KMS-11 (cell line): ENCODE data around the gene FIGNL2.

ENCODE experiments used
- H2AFZ ChIP-seq: fragments of 200-600 bp; sonication (generic); 2 replicates; pipeline ENCODE4 v1.6.1; 2016; ENCODE audit warnings: antibody characterized with exemption, mixed run types, low read depth
- H3K27ac ChIP-seq: fragments of 200-600 bp; sonication (generic); 2 replicates; pipeline ENCODE4 v1.6.1; 2016; ENCODE audit warnings: mild to moderate bottlenecking, mixed run types
- H3K27me3 ChIP-seq: fragments of 200-600 bp; sonication (generic); 2 replicates; pipeline ENCODE4 v1.6.1; 2017; ENCODE audit warnings: mild to moderate bottlenecking, low read depth, mixed run types, moderate library complexity; ENCODE audit not compliant: insufficient read depth
- H3K36me3 ChIP-seq: fragments of 200-600 bp; sonication (generic); 2 replicates; pipeline ENCODE4 v1.6.1; 2017; ENCODE audit warnings: mild to moderate bottlenecking, mixed run types; ENCODE audit not compliant: insufficient read depth
- H3K4me1 ChIP-seq: fragments of 200-600 bp; sonication (generic); 2 replicates; pipeline ENCODE4 v1.6.1; 2016; ENCODE audit warnings: mild to moderate bottlenecking, low read depth, mixed run types; ENCODE audit not compliant: poor library complexity, severe bottlenecking
- H3K4me2 ChIP-seq: fragments of 200-600 bp; sonication (generic); 2 replicates; pipeline ENCODE4 v1.7.0; 2016; ENCODE audit warnings: mild to moderate bottlenecking, mixed run types
- H3K4me3 ChIP-seq: fragments of 200-600 bp; sonication (generic); IDR thresholded peaks from 2 replicates; pipeline ENCODE4 v1.6.1; 2017; ENCODE audit warnings: low read depth, low read length, mixed read lengths; ENCODE audit not compliant: insufficient read depth
- H3K79me2 ChIP-seq: fragments of 200-600 bp; sonication (generic); 2 replicates; pipeline ENCODE4 v1.6.1; 2016; ENCODE audit warnings: low read depth, mixed run types; ENCODE audit not compliant: insufficient read depth
- H3K9ac ChIP-seq: fragments of 200-600 bp; sonication (generic); 2 replicates; pipeline ENCODE4 v1.6.1; 2016; ENCODE audit warnings: mild to moderate bottlenecking, mixed run types
- H4K20me1 ChIP-seq: fragments of 200-600 bp; sonication (generic); 2 replicates; pipeline ENCODE4 v1.6.1; 2016; ENCODE audit warnings: mild to moderate bottlenecking, mixed run types; ENCODE audit not compliant: insufficient read depth
- CTCF ChIP-seq: fragments of 200-600 bp; sonication (generic); conservative IDR thresholded peaks from 2 replicates; pipeline ENCODE4 v1.6.1; 2017; ENCODE audit warnings: low read depth, mild to moderate bottlenecking, antibody characterized with exemption, low read length, moderate library complexity, mixed read lengths

Gene FIGNL2

GRCh38 chr12:51814311-51815088, 34.0 kb downstream of the FIGNL2 start:
- no peak for TF ChIP-seq CTCF
- Histone ChIP-seq H3K4me2 (no peak overlapping the region), H3K9ac (no peak overlapping the region), H3K79me2 (no peaks in the 10 kb centered on the region), H3K4me3 (no peak overlapping the region), H3K27me3 (peaks cover 4% of the 10 kb centered on the region; the same call in 1 of the 2 replicates), H2AFZ (no peak overlapping the region), H3K27ac (no peak overlapping the region), H3K36me3 (no peaks in the 10 kb centered on the region), H4K20me1 (no peaks in the 10 kb centered on the region), H3K4me1 (no peaks in the 10 kb centered on the region)

- H2AFZ ChIP-seq = no peak overlapping the region
- H3K27me3 ChIP-seq = no peaks in the 10 kb centered on the region
- no peak for TF ChIP-seq CTCF
- H3K79me2 ChIP-seq = no peaks in the 10 kb centered on the region
- H3K4me1 ChIP-seq = no peaks in the 10 kb centered on the region
- H4K20me1 ChIP-seq = no peaks in the 10 kb centered on the region
- H3K4me3 ChIP-seq = no peak overlapping the region
- H3K4me2 ChIP-seq = no peak overlapping the region
- H3K27ac ChIP-seq = no peak overlapping the region
- H3K9ac ChIP-seq = no peak overlapping the region
- no peaks in the 10 kb centered on the region for H3K36me3 ChIP-seq
Measured at GRCh38 chr12:51813931-51814310, 34.6 kb downstream of the FIGNL2 start.

- Histone ChIP-seq H3K9ac (no peak overlapping the region), H3K4me1 (no peaks in the 10 kb centered on the region), H3K36me3 (no peaks in the 10 kb centered on the region), H3K27me3 (no peaks in the 10 kb centered on the region), H3K4me3 (no peak overlapping the region), H2AFZ (no peak overlapping the region), H3K4me2 (no peak overlapping the region), H4K20me1 (no peaks in the 10 kb centered on the region), H3K27ac (no peak overlapping the region), H3K79me2 (no peaks in the 10 kb centered on the region)
- no peak for TF ChIP-seq CTCF
Measured at GRCh38 chr12:51812871-51813270, 35.6 kb downstream of the FIGNL2 start.

- Histone ChIP-seq H2AFZ (no peak overlapping the region), H3K4me1 (no peaks in the 10 kb centered on the region), H3K9ac (no peak overlapping the region), H3K36me3 (no peaks in the 10 kb centered on the region), H3K4me3 (no peak overlapping the region), H4K20me1 (no peaks in the 10 kb centered on the region), H3K4me2 (no peak overlapping the region), H3K27ac (no peak overlapping the region), H3K27me3 (no peaks in the 10 kb centered on the region), H3K79me2 (no peaks in the 10 kb centered on the region)
- TF ChIP-seq CTCF = no peak
Measured at GRCh38 chr12:51811203-51812202, 37.0 kb downstream of the FIGNL2 start.
